PC-9 (cell line): ENCODE results near the gene SCGB3A1.

Experiments used
- EZH2 ChIP-seq: fragments of 200-600 bp; sonication (generic); IDR thresholded peaks from 2 replicates; pipeline ENCODE4 v1.8.0; 2017; ENCODE audit warnings: antibody characterized with exemption, low read depth
- TF ChIP-seq, protein P1 (sequence below): fragments of 200-600 bp; sonication (generic); conservative IDR thresholded peaks from 2 replicates; pipeline ENCODE4 v1.6.1; 2017; ENCODE audit warnings: mixed run types, antibody characterized with exemption, mild to moderate bottlenecking, moderate library complexity

DNA sequence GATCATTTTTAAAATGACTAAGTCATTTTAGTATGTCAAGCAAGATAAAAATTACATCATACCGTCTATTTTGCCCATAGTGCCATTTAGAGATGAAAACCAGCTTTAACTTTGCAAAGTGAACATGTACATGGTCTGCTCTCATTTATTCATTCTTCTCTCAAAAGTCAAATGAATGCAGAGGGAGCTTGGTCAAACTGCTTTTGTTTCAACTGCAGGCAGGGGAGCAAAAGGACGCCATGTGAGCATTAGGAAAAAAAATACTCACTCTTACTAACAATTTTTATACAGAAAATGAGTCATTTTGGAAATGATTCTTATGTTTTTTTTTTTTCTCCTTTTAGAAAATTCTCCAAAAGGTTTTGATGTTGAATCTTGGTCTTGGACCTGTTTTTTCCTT is 15.7 kb downstream of the SCGB3A1 start:
- TF ChIP-seq, protein P1, sequence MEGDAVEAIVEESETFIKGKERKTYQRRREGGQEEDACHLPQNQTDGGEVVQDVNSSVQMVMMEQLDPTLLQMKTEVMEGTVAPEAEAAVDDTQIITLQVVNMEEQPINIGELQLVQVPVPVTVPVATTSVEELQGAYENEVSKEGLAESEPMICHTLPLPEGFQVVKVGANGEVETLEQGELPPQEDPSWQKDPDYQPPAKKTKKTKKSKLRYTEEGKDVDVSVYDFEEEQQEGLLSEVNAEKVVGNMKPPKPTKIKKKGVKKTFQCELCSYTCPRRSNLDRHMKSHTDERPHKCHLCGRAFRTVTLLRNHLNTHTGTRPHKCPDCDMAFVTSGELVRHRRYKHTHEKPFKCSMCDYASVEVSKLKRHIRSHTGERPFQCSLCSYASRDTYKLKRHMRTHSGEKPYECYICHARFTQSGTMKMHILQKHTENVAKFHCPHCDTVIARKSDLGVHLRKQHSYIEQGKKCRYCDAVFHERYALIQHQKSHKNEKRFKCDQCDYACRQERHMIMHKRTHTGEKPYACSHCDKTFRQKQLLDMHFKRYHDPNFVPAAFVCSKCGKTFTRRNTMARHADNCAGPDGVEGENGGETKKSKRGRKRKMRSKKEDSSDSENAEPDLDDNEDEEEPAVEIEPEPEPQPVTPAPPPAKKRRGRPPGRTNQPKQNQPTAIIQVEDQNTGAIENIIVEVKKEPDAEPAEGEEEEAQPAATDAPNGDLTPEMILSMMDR, result no peak
- TF ChIP-seq EZH2, result no peak
